Ovary (tissue), 9 donors: ENCODE data around the gene FKBP6. TPM values are rescaled to one million over a fixed set of nuclear protein-coding genes. Genes with fewer than 3 reads are reported as not detected.
"Not testable (repeated sequence)": the region's sequence is repeated elsewhere in the genome, so short reads cannot be mapped to it uniquely, and the experiment has no call there.

Experiments used
- DNase-seq, 5 donors: peaks; one replicate each; pipeline ENCODE4 v3.0.0-alpha.2; 2019 to 2020
- H3K27ac ChIP-seq, 2 donors: fragments of 200-600 bp; one replicate each; pipeline versions ENCODE4 v1.5.1 to v1.8.0; 2019 to 2022
- H3K27me3 ChIP-seq: fragments of 200-600 bp; one replicate; pipeline ENCODE4 v1.8.0; 2022
- H3K36me3 ChIP-seq: fragments of 200-600 bp; sonication (generic); one replicate; pipeline ENCODE4 v1.5.1; 2019
- H3K4me1 ChIP-seq: one replicate; pipeline ENCODE4 v1.8.1; 2013; ENCODE audit warnings: mild to moderate bottlenecking, moderate library complexity; ENCODE audit not compliant: insufficient read depth
- H3K4me3 ChIP-seq: fragments of 200-600 bp; sonication (generic); one replicate; pipeline ENCODE4 v1.5.1; 2017
- H3K9me3 ChIP-seq, 2 donors: fragments of 200-600 bp in 1 of 2; sonication (generic) in 1 of 2; one replicate each; pipeline versions ENCODE4 v1.5.1 to v1.8.1; 2013 to 2019; ENCODE audit warnings: mild to moderate bottlenecking in 1 of 2, moderate library complexity in 1 of 2
- EP300 ChIP-seq: sonication (generic); formaldehyde crosslinking; IDR thresholded peaks from one replicate; pipeline ENCODE4 v1.6.1; 2017; ENCODE audit warnings: antibody characterized with exemption
- POLR2A ChIP-seq: fragments of 450-650 bp; IDR thresholded peaks from one replicate; pipeline ENCODE4 v1.6.1; 2017; ENCODE audit warnings: antibody characterized with exemption, mild to moderate bottlenecking, moderate library complexity
- WGBS, 3 donors: extraction: QIAGEN DNeasy Blood & Tissue Kit in 1 of 3; methylation state at CpG; one replicate each; pipeline versions ENCODE4 v1.1.5 to v1.1.7; 2013 to 2017; 5-methylcytosine and 5-hydroxymethylcytosine counted together
- intact Hi-C, 4 donors: fragments of 100-400 bp; cut with DNase I; formaldehyde crosslinking; loops; one replicate each; pipeline versions ENCODE4 v1.11.0 to v1.15.1; 2022 to 2023
- polyA plus RNA-seq, 2 donors: library from polyadenylated mRNA; stranded (reverse); fragments of 200-250 nt in 1 of 2; fragments of 350-450 nt in 1 of 2; fragmentation: Illumina TruSeq in 1 of 2; extraction: RNeasy Lipid Tissue Mini Kit (QIAGEN cat#74804) in 1 of 2; gene quantifications; one replicate each; pipeline ENCODE4 v1.2.3, GENCODE V29; 2013 to 2014
- total RNA-seq, 7 donors: library from RNA; depleted of rRNA in 2 of 7; stranded (reverse); fragments of >200 nt in 2 of 7; fragmentation: NEBNext Ultra II Directional in 3 of 7; extraction: Animal tissue kit (Norgen Biotek cat#: 25700) in 3 of 7; gene quantifications; one replicate each; pipeline versions ENCODE4 v1.1.0 to v1.2.4, GENCODE V29; 2016 to 2023
- TF ChIP-seq, protein P1 (sequence below), 3 donors: fragments of 450-650 bp in 2 of 3; fragments of 200-600 bp in 1 of 3; IDR thresholded peaks; one replicate each; pipeline versions ENCODE4 v1.5.1 to v1.8.0; 2016 to 2022; ENCODE audit warnings: antibody characterized with exemption in 3 of 3, mild to moderate bottlenecking in 1 of 3
- donor health status: DM: no; HTN: no; CAD: no; lungs with moderate emphysema.
- donor health status: DM: no; HTN: no; CAD: no.
- donor health status: Bipolar disorder and iron deficiency.
- donor health status: DM: yes; HTN: yes; CAD: no.
- donor health status: DM: no; HTN: no; CAD: no.
- donor health status: DM: yes; HTN: yes; CAD: no.

The FKBP6 gene
- total and polyA plus RNA-seq, 9 donors, result 0.27 to 0.47 TPM; not detected in 7

- Histone ChIP-seq H3K4me3 (no peak overlapping the region), H3K27me3 (no peaks in the 10 kb centered on the region), H3K4me1 (peaks cover 3% of the 10 kb centered on the region), H3K27ac (no peak overlapping the region), H3K9me3 (no peaks in the 10 kb centered on the region), H3K36me3 (no peaks in the 10 kb centered on the region)
- TF ChIP-seq, protein P1, sequence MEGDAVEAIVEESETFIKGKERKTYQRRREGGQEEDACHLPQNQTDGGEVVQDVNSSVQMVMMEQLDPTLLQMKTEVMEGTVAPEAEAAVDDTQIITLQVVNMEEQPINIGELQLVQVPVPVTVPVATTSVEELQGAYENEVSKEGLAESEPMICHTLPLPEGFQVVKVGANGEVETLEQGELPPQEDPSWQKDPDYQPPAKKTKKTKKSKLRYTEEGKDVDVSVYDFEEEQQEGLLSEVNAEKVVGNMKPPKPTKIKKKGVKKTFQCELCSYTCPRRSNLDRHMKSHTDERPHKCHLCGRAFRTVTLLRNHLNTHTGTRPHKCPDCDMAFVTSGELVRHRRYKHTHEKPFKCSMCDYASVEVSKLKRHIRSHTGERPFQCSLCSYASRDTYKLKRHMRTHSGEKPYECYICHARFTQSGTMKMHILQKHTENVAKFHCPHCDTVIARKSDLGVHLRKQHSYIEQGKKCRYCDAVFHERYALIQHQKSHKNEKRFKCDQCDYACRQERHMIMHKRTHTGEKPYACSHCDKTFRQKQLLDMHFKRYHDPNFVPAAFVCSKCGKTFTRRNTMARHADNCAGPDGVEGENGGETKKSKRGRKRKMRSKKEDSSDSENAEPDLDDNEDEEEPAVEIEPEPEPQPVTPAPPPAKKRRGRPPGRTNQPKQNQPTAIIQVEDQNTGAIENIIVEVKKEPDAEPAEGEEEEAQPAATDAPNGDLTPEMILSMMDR (IDR thresholded peaks at IDR 0.05), result no peak
- TF ChIP-seq EP300 (no peak), POLR2A (no peak)
- WGBS, 3 donors, result 62 to 78% (median 64%) methylated on average over 21 of the region's 21 CpGs
- intact Hi-C loops, result no loop called here
- DNase-seq, result no peak
Observed at GRCh38 chr7:73358590-73359275, 30.8 kb downstream of the FKBP6 start.

GRCh38 chr7:73359306-73359705, 31.3 kb downstream of the FKBP6 start:
- Histone ChIP-seq H3K4me1 (peaks cover 3% of the 10 kb centered on the region), H3K27ac (no peak overlapping the region), H3K4me3 (no peak overlapping the region), H3K9me3 (no peaks in the 10 kb centered on the region), H3K36me3 (no peaks in the 10 kb centered on the region), H3K27me3 (no peaks in the 10 kb centered on the region)
- DNase-seq, result no peak
- intact Hi-C loops, result no loop called here
- TF ChIP-seq EP300 (no peak), POLR2A (no peak)
- TF ChIP-seq, protein P1 (IDR thresholded peaks at IDR 0.05), result no peak
- WGBS, 3 donors, result 64 to 80% (median 75%) methylated on average over 11 of the region's 11 CpGs

DNA sequence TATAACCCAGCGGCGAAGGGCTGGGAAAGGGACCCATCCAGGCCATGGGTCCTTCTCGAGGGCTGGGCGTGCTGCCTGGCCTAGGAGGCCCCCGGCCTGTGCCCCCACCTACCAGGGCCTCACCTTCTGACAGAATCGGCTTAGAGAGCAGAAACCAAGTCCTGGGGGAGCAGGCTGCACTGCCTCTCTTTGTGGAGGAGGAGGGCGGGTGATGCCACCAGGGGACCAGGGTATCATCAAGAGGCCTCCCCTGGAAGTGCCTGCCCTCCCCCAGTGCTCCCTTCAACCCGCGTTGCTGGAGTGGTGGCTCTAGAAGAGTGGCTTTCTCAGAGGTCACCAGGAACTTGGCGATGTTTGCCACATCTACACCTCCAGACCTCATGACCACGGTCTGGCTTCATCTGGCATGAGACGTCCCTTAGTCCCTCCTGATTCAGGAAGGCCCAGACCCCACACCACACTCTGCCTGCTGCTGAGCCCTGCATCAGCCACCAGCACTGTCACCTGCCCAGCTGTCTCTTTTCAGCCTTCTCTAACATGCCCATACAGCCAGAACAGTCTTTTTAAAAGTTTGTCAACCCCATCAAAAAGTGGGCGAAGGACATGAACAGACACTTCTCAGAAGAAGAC, 31.9 kb downstream of the FKBP6 start:
- Histone ChIP-seq H3K9me3 (no peaks in the 10 kb centered on the region), H3K27me3 (no peaks in the 10 kb centered on the region), H3K4me3 (no peak overlapping the region), H3K27ac (no peak overlapping the region), H3K4me1 (peaks cover 3% of the 10 kb centered on the region), H3K36me3 (no peaks in the 10 kb centered on the region)
- intact Hi-C loops, result no loop called here
- TF ChIP-seq EP300 (no peak), POLR2A (no peak)
- TF ChIP-seq, protein P1 (IDR thresholded peaks at IDR 0.05), result no peak
- DNase-seq, result no peak
- 88% methylated on average over 13 of the region's 13 CpGs for WGBS, 3 donors

DNA sequence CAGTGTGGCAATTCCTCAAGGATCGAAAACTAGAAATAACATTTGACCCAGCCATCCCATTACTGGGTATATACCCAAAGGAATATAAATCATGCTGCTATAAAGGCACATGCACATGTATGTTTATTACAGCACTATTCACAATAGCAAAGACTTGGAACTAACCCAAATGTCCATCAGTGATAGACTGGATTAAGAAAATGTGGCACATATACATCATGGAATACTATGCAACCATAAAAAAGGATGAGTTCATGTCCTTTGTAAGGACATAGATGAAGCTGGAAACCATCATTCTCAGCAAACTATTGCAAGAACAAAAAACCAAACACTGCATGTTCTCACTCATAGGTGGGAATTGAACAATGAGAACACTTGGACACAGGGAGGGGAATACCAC, 32.6 kb downstream of the FKBP6 start:
- H3K27ac ChIP-seq, H3K27me3 ChIP-seq, H3K4me1 ChIP-seq, H3K4me3 ChIP-seq, H3K36me3 ChIP-seq, H3K9me3 ChIP-seq, DNase-seq, intact Hi-C loops: not testable (repeated sequence)
- 86 to 94% (median 90%) methylated on average over 1 of the region's 1 CpG for WGBS, 3 donors
